Prostate gland (tissue), 2 donors: ENCODE data around the gene ANO2.

Source experiments
- CTCF ChIP-seq, 4 experiments: fragments of 200-600 bp in 2 of 4; fragments of 450-650 bp in 2 of 4; sonication (generic) in 2 of 4; IDR thresholded peaks; 1 replicate in 3 of 4; 2 replicates in 1 of 4; pipeline ENCODE4 v1.5.1; 2016 to 2019; ENCODE audit warnings: antibody characterized with exemption in 4 of 4, mild to moderate bottlenecking in 2 of 4, moderate library complexity in 2 of 4
- POLR2A ChIP-seq: fragments of 450-650 bp; IDR thresholded peaks from one replicate; pipeline ENCODE4 v1.6.1; 2016; ENCODE audit warnings: antibody characterized with exemption, mild to moderate bottlenecking

DNA sequence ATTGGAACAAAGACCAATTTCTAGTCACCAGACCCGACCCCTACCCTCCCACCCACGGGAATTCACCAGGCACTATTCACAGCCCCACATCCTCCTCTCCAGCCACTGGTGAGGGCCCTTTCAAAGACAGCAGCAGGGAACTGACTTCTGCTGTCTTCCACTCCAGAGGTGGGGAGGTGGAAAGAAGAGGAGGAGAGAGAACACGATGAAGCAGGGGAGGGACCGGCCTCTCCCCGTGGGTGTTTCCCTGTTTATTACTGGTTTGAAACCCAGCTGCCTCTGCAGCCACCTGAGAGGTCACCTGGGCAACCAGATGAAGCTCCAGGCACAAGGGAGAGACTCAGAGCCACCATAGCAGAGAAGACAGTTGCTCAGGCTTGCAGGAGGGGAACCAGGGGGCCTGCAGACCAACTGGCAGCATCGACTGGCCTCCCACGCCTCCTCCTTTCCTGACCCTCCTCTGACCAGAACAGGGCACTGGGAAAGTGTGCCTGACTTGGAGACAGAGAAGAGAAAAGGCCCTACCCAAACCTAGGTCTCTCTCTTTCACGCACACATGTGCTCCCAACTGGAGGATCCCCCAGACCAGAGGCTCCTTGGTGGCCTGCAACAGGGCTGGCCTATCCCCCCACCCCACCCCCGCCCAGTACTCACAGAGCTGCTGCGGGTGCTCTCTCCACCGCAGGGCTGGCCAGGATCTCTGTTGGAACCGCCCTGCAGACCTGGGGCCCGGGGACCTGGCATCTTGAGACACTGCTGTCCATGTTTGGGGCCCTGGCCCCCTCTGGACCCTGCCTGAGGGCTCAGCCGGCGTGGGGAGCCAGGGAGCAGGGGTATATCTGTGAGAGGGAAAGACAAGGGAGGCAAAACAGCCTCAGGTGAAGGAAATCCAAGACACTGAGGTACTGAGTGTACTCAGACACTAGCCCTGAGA lies 22.8 kb downstream of the ANO2 start:
- TF ChIP-seq POLR2A (no peak), CTCF (IDR thresholded peaks at IDR 0.05) (no peak)
